GM21576 (cell line): ENCODE data around the gene MRM3.
"Not testable (repeated sequence)": the region's sequence is repeated elsewhere in the genome, so short reads cannot be mapped to it uniquely, and the experiment has no call there.

Experiments used
- ATAC-seq: cut with Tn5 transposase; IDR thresholded peaks from one replicate; pipeline ENCODE4 v1.9.1; 2021; ENCODE audit warnings: mild to moderate bottlenecking, moderate library complexity; ENCODE audit not compliant: unreplicated experiment

Gene MRM3

DNA sequence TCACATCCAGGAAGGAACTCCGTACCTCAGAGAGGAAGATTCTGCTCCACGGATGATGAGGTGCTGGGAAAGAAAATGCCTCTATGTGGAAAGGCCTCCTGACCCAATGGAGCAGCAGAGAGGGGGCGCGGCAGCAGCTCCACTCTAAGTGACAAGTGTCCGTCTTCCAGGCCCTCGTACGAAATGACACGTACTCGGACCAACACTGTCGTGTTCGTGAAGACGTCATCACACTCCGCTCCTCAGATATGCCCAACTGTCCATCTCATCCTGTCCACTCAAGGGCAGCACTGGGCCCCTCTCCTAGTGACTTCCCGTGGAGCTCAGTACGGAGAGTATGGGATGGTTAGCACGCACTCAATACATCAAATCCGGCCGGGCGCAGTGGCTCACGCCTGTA, 32.2 kb downstream of the MRM3 start:
- ATAC-seq: no peak

DNA sequence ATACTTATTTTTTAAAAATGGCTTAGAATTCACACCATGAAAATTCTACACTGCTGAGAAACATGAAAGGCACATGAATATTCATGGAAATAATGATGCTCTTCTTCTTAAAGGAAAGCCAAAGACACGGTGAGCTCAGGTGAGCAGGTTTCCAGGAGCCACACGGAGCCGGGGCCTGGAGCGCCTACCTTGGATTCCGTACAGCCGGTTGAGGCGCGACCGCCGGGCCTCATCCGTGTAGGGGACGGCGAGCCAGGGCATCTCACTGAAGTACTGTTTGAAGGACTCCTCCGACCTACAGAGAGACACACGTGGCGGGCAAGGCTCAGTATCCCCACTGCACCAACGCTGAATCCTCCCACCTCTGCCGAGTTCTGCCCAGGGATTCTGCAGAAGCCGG, 37.1 kb downstream of the MRM3 start:
- no peak for ATAC-seq

DNA sequence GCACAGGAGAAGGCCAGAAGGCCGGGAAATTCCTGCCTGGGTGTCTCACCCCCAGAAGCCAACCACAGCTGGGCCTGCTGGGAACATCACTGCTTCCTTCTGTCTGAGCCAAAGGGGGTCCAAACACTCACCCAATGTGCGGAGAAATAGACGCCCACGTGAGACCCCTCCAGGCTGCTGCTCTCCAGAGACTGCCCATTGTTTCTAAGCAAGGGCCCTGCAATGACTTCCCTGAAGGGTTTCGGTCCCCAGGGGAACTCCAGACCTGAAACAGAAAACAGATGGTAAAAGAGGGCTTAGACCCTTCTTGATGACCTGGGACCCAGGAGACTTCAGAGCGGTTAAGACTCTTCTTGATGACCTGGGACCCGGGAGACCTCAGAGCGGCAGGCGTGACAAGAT, 41.3 kb downstream of the MRM3 start:
- ATAC-seq: no peak

DNA sequence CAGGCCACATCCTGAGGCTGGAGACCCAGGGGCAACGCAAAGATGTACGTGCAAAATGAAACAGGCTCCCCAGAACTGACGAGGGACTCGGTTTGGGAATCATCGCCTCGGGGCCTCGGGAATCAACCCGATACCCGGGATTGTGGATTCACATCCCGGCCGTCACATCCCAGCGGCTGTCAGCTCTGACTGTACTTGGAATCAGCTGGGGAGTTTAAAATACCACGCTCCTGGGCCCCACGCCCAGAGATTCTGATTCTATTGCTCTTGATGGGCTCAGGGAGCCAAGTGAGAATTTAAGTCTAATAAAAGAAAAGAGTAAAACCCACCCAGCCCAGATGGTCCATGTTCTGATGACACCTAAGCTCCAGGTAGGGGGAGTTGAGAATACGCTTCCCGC, 42.2 kb downstream of the MRM3 start:
- ATAC-seq: no peak

DNA sequence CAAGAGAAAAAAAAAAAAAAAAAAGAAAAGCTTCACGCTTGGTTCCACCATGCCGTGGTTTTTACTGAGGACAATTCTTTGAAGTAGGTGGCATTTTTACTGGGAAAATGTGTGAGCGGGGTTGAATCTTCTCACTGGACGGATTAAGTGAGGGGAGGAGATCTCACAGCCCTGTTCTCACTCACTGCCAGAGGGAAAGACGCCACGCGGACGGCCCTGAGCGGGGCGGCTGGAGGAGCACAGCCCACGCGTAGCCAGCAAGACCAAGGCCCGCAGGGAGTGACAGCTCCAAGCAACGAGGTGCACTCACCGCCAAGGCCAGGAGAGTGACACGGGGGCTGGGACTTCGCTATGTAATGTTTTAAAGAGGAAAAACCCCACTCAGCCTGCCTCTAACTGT, 43.1 kb downstream of the MRM3 start:
- ATAC-seq: no peak

DNA sequence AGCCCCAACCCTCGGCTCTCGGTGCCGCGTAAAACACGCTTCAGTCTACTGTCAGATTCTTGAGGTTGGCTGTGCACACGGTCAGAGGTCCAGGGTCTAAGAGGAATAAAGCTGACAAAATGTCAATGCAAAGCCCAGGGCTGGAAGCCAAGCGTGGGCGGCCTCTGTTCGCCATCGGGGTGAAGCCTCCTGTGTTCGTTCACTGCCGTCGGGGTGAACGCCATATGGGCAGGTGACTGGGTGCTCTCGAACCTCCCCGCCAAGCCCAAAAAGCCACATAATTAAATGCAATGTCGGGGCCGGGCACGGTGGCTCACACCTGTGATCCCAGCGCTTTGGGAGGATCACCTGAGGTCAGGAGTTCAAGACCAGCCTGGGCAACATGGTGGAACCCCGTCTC, 44.6 kb downstream of the MRM3 start:
- ATAC-seq: no peak

DNA sequence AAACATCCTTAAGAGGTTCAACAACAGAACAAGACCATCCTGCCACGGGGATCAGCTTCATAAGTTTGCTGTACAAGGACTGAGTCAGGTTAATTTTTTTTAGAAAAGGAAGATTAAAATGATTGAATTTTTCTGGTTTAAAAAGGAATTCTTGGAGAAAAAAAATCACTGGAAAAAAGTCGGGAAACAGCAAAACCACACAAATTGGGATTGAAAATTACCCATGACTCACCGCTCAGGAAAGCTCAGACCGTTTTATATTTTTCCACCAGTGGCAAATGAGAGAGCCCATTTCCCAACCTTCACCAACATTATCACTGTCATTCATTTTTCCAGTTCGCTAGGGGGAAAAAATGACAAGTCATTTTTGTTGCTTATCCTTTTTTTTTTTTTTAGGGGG, 46.6 kb downstream of the MRM3 start:
- ATAC-seq: no peak

DNA sequence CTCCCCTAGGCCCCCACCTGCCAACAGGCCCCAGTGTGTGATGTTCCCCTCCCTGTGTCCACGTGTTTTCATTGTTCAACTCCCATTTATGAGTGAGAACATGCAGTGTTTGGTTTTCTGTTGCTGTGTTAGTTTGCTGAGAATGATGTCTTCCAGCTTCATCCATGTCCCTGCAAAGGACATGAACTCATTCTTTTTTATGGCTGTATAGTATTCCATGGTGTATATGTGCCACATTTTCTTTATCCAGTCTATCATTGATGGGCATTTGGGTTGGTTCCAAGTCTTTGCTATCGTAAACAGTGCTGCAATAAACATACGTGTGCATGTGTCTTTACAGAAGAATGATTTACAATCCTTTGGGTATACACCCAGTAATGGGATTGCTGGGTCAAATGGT, 47.5 kb downstream of the MRM3 start:
- not testable (repeated sequence) for ATAC-seq

DNA sequence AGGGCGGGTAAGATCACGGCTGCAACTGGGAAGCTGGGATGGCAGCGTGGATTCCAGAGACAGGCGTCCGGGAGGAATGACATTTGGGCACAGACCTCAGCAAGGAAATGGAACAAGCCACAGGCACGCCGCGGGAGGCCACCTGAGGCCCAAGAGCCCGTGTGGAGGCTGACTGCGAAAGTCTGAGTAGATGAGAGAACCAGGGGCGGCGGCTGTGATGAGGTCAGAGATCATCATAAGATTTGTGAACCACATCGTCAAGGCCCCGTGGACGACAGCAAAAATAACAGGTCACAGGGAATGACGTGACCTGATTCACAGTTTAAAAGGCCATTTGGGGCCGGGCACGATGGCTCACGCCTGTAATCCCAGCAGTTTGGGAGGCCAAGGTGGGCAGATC, 48.2 kb downstream of the MRM3 start:
- ATAC-seq: no peak

DNA sequence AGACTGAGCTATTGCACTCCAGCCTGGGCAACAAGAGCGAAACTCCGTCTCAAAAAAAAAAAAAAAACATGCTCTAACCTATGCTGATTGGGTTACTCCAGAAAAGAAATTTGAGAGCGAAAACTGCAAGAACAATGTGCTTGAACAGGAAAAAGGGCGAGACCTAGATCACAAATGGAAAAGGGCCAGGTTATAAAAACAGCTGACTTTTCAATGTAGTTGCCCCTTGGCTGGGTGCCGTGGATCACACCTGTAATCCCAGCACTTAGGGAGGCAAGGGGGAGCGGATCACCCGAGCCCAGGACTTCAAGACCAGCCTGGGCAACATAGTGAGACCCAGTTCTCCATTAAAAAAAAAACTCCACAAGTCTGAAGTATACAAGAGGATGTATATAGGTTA, 48.8 kb downstream of the MRM3 start:
- no peak for ATAC-seq

DNA sequence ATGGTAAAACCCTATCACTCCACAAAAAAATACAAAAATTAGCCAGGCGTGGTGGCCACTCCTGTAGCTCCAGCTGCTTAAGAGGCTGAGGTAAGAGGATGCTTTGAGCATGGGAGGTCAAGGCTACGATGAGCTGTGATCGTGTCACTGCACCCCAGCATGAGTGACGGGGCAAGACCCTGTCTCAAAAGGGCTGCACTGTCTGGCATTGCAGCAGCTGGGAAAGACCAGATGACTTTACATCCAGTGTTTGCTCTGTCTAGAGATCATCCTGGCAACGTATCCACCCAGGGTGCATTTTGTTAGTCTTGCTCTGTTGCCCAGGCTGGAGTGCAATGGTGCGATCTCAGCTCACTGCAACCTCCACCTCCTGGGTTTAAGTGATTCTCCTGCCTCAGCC, 52.0 kb downstream of the MRM3 start:
- no peak for ATAC-seq

DNA sequence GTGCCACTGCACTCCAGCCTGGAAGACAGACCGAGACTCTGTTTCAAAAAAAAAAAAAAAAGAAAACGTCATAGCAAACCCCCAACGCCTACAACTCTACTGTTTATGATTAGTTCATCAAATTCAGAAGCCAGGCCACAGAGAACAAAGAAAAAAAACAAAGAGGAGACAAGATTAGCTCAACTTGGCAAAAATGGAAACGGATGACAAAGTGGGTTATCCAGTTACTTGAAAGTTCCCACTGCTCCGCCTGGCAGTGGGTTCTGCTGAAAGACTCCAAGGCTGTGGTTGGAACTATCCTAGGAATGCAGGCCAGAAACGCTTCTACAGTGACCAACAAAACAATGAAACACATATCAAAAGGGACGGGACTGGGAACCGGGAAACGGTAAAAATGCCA, 53.1 kb downstream of the MRM3 start:
- ATAC-seq: no peak

DNA sequence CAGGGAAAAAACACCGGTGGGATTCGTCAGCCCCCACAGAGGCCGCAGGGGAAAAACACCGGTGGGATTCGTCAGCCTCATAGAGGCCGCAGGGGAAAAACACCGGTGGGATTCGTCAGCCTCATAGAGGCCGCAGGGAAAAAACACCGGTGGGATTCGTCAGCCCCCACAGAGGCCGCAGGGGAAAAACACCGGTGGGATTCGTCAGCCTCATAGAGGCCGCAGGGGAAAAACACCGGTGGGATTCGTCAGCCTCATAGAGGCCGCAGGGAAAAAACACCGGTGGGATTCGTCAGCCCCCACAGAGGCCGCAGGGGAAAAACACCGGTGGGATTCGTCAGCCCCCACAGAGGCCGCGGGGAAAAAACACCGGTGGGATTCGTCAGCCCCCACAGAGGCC, 53.6 kb downstream of the MRM3 start:
- ATAC-seq: not testable (repeated sequence)

DNA sequence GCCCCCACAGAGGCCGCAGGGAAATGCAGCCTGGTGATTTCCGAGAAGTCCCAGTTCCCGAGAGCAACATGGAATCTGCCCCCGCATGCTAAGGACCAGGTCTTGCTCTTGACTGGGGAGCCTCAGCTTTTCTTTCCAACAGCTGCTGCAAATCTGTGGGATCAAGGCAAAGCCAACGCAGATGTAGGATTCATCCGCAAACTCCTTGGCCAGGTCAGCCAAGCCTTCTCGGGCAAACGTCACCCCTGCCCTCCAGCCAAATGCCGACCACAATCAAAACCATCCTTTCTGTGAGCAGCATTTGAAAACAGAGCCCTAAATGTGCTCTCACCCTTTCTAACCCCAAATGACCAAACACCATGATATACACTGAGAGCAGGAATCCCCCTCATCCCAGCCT, 54.0 kb downstream of the MRM3 start:
- ATAC-seq: no peak

DNA sequence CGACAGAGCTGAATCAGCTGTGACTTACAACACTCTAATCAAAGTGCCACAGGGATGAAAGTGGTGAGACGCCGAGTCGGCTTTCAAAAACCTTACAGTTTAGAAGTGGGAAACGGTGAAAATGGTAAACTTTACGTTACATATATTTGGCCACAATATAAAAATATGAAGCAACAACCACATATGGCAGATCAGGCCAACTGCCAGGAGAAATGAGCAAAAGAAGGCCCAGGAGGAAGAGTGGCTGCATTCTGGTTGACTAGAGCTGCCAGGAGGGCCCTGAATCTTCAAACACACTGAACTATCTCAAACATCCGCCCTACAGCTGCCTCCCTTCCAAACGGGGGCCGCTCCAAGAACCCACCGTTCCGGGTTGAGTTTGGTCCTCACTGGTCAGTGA, 56.3 kb downstream of the MRM3 start:
- no peak for ATAC-seq

DNA sequence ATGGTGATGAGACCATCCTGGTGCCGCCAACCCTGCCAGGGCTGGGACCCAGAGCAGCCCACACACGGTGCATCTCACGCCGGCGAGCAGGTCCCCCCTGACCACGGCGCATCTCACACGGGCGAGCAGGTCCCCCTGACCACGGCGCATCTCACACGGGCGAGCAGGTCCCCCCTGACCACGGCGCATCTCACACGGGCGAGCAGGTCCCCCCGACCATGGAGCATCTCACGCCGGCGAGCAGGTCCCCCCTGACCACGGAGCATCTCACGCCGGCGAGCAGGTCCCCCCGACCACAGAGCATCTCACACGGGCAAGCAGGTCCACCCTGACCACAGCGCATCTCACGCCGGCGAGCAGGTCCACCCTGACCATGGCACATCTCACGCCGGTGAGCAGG, 59.2 kb downstream of the MRM3 start:
- no peak for ATAC-seq
